DMS 273 (cell line): ENCODE measurements around the gene CERCAM.
"Not testable (repeated sequence)": the region's sequence is repeated elsewhere in the genome, so short reads cannot be mapped to it uniquely, and the experiment has no call there.

Source experiments
- DNase-seq: peaks from one replicate; lab custom pipeline; 2025; ENCODE audit not compliant: unreplicated experiment; lab: John Stamatoyannopoulos, UW

The CERCAM gene

DNA sequence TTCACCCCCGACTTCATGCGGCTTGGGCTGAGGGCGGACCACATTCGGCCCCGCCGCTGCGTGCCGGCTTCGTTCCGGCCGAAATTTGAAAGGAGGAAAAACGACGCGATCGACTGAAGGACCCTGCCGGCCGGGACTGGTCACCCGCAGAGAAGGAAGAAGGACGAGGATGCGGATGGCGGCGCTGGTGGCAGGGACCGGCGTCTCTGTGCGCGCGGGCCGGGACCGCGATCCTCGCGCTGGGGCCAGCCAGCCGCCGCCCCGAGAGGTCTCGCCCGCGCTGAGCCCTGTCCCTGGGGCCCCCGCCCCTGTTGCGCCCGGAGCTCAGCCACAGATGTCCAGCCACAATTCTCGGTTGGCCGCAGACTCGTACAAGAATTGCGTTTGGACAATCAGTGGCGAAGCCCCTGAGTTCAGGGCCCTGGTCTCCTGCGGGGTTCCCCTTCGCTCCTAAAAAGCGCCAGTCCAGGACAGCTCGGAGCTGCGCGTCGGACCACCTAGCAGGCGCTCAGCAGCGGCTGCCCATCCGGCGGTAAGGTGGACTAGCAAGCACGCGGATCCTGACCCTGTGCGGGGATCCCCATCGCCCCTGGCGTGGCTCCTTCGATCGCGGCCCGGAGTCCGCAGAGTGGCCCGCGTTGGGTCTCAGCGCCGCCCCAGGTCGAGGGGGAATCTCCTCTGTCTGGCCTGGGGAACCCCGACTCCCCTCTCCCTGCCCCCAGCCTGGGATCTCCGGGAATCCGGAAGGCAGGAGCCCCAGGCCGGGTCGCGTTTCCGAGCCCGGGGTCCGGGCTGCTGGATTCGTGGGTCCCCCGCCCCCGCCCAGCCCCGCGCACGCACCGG, 28.1 kb upstream of the CERCAM start:
- DNase-seq = no peak

DNA sequence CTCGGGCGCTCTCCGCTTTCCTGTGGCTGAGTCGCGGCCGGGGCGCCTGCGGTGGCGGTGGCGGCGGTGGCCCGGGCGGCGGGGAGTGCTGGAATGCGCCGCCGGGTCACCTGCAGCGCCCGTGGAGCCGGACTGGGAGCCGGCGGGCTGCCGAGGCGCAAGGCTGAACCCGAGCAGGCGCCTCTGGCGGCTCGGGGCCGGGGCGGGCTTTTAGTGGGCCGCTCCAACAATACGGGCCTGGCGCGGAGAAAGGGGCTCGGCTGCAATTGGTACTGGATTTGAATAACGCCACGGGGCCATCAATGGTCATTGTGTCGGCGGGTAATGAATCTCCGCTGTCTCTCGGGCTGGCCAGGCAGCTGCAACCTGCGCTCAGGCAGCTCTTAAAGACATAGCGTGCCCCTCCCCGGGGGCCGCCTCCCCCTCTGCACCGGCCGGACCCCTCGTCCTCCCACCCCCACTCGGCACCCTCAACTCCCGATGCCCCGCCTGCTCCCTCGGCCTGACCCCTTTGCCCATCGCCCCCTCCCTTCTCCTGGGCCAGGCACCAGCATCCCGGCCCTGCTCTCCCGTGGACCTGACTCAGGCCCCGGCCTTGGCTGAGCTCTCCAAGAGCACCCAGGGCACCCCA, 27.4 kb upstream of the CERCAM start:
- DNase-seq = no peak

DNA sequence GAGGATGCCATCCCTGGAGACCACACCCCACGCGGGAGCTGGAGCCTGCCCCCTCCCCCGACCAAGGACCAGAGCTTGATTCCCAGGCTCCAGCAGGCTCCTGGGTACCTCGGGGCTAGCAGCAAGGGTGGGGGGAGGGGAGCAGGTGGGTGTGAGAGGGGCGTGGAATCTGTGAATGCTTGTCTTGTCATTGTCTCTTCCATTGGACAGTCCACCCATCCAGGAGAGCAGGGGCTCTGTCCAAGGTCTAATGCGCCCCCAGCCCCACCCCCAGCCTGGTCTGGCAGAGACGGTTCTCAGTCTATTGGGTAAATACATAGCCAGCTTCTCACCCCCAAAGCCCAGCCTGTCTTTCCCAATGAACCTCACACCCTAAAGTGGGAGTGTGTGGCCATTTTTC, 26.7 kb upstream of the CERCAM start:
- DNase-seq = no peak

DNA sequence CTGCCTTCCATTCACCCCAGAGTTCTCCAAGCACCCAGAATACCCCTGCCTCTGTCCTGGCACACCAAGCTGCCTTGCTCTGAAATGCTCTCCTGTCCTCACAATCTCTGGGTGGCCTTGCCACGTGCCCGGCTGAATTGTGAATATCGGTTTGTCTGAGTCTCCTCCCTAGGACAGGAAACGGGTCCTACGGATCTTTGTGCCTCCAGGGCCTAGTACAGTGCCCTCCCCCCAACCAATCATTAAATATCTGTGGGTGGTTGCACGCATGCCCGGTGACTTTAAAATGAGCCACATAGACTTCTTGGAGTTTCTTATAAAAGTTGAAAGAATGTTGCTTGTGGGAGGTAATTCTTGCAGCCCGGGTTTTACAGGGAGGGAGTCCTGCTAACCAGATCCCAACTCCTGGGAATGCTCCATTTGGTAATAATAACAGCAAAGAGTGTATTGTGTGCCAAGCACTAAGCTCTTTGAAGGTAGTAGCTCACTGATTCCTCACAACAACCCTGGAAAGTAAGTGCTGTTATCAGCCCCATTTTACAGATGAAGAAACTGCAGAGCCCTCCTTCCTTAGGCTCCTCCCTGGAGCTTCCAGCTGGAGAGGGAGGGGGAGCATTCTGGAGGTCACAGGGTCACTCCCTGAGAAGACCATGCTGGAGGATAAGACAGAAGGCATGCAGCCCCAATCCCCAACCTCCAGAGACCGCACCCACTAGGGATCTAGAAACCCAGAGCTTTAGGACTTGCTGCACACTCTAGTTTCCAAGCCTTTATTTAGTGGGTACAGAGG, 26.1 kb upstream of the CERCAM start:
- DNase-seq = no peak

DNA sequence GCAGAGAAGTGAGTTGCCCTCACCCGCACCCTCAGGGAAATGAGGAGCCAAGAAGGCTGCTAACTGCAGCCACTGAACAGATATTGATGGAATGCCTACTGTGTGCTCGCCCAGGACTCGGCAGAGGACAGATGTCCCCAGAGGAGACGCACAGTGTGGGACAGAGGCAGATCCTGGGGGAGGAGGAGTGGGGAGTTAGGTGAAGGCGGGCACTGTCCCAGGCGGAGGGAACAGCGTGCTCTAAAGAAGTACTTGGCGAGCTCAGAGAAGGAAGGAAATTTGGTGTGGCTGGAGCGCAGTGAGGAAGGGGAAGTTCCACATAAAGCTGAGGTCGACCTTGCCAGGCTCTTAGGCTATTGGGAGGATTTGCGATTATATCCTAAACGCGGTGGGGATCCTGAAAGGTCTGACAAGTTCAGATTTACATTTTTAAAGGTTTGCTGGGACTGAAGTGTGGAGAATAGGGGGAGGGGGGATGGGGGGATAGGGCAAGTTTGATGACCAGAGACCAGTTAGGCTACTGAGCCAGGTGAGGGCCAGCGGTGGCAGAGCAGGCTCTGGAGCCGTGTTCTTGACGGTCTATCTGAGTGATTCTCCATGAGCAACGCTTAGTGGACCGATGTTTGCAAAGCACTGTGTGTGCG, 23.6 kb upstream of the CERCAM start:
- no peak for DNase-seq

DNA sequence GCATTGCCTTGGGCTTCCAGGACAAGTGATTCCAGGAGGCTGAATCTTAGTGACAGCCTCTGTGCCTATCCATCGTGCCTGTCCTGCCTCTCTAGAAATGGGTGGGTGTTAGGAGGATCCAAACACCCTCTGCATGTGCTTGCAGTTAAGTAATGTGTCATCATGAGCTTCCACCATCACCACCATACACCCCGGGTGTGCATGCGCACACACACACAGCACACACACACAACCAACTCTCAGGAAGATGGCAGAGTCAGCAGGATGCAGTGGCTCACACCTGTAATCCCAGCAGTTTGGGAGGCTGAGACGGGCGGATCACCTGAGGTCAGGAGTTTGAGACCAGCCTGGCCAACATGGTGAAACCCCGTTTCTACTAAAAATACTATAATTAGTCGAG, 22.8 kb upstream of the CERCAM start:
- DNase-seq = no peak

DNA sequence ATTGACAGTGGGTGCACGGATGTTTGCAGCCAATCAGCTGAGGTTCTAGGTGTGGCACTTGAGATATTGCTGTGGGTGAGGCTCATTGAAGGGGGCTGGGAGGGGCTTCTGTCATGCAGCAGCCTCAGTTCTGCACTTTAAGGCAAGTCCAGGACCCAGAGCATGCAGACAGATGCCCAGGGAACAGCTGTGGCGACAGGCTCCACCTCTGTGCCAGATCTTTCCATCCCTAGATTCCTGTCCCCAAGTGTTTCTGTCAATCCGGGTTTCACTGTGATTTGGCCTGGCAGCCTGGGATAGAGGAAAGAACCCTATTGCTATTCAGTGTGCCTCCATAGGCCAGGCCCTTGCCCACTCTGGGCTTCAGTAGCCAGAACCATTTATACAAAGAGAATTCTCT, 20.8 kb upstream of the CERCAM start:
- no peak for DNase-seq

DNA sequence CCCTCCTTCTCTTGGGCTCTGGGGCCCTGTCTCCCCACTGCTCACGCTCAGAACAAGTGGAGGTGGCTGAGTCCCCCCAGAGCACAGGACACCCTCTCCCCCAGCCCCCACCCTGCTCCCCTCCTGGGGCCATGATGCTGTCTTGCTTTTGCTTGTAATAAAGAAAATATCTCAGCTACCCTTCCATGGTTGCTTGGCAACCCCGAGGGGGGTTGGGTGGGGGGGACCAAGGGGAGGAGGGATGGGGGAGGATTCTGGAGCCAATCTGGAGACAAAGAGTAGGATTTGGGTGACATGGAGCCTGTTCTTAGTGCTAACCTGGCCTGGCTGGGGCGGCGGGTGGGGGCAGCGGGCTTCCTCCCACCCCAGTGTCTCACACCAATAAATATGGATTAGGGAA, 16.1 kb upstream of the CERCAM start:
- DNase-seq = no peak

DNA sequence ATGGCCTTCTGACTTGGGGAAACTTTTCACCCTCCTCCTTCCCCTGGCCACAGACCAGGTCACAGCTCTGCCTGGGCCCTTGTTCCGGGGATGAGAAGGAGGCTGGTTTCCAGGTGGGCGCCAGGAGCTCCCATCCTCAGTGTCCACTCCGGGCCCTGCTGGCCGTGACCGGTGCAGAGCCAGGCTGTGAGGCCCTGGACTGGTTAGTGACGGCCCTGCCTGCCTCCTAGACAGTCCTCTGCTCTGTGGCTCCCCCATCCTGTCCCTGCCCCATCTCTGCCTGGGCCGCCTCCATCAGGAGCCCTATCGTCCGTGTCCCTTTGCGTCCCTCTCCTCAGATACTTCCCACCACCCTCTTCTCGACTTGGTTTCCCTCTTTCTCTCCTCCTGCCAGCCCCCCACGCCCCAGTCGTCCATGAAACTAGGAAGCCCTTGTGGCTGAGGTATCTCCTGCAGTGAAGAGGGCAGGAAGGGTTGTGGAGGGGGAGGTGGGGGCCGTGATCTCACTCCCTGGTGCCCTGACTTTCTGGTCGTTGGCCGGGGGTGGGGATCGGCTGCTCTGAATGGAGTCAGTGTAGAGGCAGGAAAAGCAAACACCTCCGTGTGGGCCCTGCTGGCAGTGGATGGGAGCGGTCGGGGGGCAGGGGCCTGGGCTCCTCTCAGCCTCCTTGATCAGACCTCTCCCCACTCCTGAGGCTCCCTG, 15.4 kb upstream of the CERCAM start:
- no peak for DNase-seq

DNA sequence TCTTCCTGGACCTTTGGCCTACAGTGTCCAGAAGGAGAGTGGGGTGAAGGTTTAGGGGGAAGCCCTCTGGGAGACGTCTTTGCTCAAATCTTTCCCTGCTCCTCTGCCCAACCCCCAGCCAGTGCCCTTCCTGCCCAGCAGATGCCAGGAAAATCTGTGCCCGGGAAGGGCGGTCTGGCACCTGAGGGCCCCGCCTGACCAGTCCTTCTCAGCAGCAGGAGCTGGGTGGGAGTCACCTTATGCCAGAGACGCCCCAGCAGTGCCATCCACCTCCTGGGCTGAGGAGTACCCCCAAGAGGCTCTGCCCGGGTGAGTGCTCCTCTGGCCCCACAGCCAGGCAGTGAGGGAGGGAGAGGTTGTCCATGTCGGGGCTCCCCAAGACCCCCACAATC, 14.9 kb upstream of the CERCAM start:
- no peak for DNase-seq

DNA sequence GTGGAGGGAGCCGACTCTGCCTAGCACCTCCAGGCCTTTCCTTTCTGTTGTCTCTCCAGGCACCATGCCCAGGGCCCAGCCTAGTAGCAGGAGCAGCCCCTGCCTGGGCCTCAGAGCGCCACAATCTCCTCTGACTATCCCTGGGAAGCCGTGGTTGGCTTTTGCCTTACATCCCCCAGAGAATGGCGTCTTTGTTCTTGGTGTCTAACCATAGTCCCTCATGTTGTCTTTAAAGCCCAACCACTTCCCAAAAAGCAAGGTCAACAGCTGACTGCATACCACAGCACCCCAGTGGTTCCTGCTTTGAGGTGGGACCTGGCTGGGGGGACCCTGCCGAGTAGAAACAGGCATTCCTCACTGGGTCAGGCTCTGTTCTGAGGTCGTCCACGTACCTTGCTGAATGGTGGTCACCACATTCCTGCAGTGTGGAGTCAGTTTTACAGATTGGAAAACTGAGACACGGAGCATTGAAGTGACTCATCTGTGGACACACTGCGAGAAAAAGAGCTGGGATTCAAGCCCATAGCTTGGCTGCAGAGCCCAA, 13.7 kb upstream of the CERCAM start:
- no peak for DNase-seq

DNA sequence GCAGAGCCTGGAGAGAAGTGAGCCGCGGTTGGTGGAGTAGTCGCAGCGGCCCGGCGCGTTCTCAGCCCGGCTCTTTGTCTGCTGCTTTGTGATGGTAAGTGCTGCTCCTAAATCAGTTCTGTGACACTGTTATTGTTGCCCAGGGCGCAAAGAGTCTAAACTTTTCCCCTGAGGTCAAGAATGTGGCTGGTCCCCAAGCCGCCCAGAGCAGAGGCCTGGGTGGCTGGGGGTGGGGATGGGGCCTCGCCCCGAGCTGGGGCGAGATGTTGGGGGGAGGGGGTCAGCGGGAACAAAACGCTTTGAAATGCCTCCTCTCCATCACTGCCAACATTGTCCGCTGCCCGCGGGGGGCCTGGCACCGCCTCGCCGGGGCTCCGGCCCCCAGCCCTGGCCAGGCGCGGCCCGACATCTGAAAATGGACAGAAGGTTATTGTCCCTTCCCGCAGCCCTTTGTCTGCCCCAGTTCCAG, 11.7 kb upstream of the CERCAM start:
- DNase-seq = no peak

DNA sequence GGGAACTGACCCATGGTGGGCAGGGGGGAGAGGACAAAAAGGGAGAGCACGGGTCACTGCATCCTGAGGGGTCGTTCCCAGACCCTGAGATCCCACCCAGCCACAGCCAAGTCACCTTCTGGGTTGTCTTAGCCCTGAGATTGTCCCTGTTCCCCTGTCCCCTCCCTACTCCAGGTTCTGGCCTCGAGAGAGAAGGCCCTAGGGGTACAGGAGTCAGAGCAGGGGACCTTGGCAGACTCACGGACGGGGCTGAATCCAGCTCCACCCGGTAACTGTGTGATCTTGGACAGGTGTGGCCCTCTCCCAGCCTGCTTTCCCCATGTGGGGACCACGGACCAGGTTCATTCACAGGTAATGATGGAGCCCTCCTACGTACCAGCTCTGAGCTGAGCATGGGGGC, 11.2 kb upstream of the CERCAM start:
- DNase-seq = no peak

DNA sequence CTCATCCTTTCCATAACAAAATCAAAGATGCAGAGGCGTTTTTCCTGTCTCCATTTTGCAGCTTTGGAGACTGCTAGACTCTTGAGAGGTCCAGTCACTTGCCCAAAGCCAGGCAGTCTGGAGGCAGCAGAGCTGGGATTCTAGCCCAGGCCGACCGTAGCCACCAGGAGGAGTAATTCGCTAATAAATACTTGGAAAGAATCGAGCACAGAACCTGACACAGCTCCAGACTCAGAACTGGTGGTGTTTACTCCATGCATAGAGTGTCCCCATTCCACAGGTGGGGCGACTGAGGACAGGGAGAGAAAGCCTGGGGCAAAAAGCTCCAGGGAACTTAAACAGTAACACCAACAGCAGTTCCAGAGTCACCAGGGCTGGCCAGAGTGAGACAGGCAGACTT, 10.7 kb upstream of the CERCAM start:
- peak; percentile 64 for DNase-seq

DNA sequence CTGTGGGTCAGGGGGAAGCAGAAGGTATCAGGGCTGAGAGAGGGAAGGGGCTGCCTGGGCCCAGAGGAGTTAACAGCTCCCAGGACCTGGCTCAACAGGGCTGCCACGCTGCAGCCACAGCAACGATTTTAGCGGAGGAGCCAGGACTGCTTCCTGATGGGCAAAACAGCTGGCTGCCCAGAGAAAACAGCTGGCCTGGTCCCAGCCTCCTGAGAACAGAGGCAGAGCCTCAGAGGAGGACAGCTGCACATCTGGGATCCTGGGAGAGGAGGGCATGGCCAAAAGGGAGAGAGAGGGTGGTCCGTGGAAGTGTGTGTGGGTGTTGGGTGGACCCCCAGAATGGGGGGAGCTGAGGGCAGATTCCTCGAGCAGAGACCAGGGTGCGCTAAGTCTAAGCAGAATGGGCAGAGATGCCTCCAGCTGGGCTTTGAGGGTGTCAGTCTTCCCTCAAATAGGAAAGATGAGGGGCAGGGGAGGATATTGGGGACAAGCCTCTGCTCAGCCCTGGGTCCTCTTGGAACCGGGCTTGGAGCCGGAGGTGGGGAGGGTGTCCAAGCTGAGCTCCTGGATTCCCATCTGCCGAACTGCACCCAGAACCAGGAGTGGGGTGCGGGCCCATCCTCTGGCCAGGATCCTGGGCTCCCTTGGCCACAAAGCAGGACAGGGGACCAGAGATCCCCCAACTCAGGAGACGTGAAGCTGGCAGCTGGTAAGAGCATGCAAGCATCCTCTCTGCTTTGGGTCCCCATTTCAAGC, 9.1 kb upstream of the CERCAM start:
- peak; percentile 61 for DNase-seq

DNA sequence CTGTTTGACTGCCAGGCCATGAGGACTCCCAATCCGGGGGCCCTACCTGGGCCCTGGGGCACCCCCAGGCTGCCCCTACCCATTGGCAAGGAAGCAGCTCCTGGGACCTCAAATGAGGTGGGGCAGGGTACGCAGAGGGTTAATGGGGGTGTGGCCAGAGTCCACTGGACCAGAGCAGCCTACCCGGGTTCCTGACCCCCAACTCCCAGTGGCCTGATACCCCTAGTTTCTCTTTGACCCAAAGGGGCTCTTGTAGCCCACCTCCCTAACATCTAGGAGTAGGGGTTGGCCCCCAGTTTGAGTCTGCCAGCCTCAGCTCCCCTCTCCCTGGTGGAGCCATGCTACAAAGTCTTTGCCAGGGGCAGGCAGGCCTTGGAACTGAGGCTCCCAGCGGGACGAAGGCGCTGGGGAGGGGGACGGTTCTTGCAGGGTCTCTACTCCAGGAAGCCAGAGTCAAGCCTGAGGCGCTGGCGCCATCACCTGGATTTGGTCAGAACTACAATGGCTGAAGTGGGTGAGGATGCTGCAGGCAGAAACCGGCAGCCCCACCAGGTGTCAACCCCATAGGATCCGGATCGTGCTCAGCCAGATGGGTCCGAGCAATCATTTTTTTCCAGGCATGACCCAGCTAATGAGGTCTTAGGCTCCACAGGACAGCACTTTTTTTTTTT, 8.4 kb upstream of the CERCAM start:
- DNase-seq = peak; percentile 94

DNA sequence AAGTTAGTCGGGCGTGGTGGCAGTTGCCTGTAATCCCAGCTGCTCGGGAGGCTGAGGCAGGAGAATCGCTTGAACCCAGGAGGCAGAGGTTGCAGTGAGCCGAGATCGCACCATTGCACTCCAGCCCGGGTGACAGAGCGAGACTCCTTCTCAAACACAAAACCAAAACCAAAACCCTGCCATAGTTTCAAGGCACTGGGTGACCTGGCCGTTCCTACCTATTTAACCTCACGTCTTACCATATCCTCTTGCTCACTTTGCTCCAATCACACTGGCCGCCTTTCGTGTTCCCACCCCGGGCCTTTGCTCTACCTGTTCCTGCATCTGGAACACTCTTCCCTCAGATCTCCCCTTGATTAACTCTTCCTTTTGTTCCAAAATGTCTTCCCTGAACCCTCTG, 6.9 kb upstream of the CERCAM start:
- DNase-seq = not testable (repeated sequence)

DNA sequence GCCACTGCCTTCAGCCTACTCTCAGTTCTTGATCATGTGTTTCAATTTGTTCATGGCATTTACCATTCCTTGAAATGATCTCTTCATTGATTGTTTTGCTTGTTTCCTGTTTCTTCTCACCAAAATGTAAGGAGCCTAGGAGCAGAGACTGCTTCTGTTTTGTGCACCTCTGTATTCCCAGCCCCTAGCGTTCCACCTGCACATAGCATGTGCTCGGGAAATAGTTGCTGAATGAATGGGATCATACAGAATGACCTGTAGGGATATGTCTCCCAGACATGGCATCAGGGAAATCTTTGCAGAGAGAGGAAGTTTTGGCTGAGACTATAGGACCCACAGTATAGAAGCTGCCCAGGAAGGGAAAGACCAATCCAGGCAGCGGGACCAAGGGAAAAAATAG, 6.2 kb upstream of the CERCAM start:
- DNase-seq = peak; percentile 37

DNA sequence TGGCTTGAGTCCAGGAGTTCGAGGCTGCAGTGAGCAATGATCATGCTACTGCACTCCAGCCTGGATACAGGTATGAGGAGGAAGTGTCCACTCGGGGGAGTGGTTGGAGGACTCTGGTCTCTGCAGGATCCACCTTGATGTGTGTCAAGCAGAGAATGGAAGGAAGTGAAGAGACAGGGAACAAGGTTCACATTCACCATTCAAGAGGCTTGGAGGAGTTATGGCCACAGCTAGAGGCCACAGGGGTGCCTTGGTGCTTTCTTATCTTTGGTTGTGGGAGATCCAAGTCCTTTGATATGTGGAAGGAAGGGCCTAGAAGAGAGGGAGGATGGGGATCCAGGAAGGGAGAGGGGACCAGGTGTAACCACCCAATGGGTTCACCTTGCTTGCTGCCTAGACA, 5.4 kb upstream of the CERCAM start:
- no peak for DNase-seq
